ENCODE data around the gene CFAP97D1. TPM values are rescaled to one million over a fixed set of nuclear protein-coding genes. Genes with fewer than 3 reads are reported as not detected.
A peak's percentile ranks its signal among the peaks of the same experiment; 100 is the strongest.

The CFAP97D1 gene
- total RNA-seq, 2 experiments from 2014 or later = not detected

DNA sequence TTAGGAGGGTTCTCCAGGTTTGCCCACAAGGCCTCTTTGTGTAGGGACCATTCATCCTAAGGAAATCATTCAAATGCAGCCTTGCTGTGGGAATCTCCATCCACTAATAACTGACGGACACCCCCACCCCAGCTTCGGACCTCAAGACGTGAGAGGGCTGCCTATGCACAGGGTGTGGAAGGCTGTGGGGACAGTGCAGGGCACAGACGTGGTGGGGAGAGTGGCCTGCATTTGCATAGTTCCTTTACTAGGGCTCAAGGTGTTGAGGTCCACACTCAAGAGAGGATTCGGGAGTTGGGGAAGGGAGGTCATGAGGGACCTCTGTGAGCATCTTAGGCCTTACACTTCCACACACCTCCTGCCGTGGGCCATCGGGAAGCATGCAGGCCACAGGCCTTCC lies 11.3 kb upstream of the CFAP97D1 start:
- DNase-seq (ENCODE audit: low spot score) = no peak
- Histone ChIP-seq H3K4me2 (ENCODE audit: low read length) (peak overlapping the region; percentile 31; the same call in 1 of the 2 replicates), H3K36me3 (ENCODE audit: insufficient read depth, low read length) (no peaks in the 10 kb centered on the region), H3K4me1 (ENCODE audit: insufficient read depth, low read length, poor library complexity, severe bottlenecking) (peaks cover 13% of the 10 kb centered on the region), H3K79me2 (ENCODE audit: insufficient read depth, low read depth, low read length) (no peaks in the 10 kb centered on the region), H2AFZ (ENCODE audit: low read length) (no peak overlapping the region), H3K4me3 (ENCODE audit: low read depth, low read length, poor library complexity, severe bottlenecking) (no peak overlapping the region), H4K20me1 (ENCODE audit: insufficient read depth, low read length) (no peaks in the 10 kb centered on the region), H3K9me3 (ENCODE audit: low read length) (no peaks in the 10 kb centered on the region), H3K9me2 (ENCODE audit: insufficient read depth, low read length) (no peaks in the 10 kb centered on the region), H3K27ac (ENCODE audit: low read depth, low read length, poor library complexity, severe bottlenecking) (no peak overlapping the region)
- POLR2A ChIA-PET = no interaction called here
- no TSS peak for BruUV-seq (replicated peaks)
- CTCF ChIA-PET (ENCODE audit: unreplicated experiment) = no interaction called here
- TF ChIP-seq CTCF (conservative IDR thresholded peaks at IDR 0.05; ENCODE audit: low read length) (no peak), EZH2phosphoT487 (IDR thresholded peaks at IDR 0.05; ENCODE audit: borderline replicate concordance, low read depth, low read length) (no peak)
- intact Hi-C loops (cut with micrococcal nuclease; ENCODE audit: unreplicated experiment) = no loop called here

- Histone ChIP-seq H4K20me1 (ENCODE audit: insufficient read depth, low read length) (no peaks in the 10 kb centered on the region), H3K27ac (ENCODE audit: low read depth, low read length, poor library complexity, severe bottlenecking) (no peak overlapping the region), H3K9me3 (ENCODE audit: low read length) (no peaks in the 10 kb centered on the region), H3K4me3 (ENCODE audit: low read depth, low read length, poor library complexity, severe bottlenecking) (no peak overlapping the region), H2AFZ (ENCODE audit: low read length) (no peak overlapping the region), H3K79me2 (ENCODE audit: insufficient read depth, low read depth, low read length) (no peaks in the 10 kb centered on the region), H3K36me3 (ENCODE audit: insufficient read depth, low read length) (no peaks in the 10 kb centered on the region), H3K4me2 (ENCODE audit: low read length) (no peak overlapping the region), H3K9me2 (ENCODE audit: insufficient read depth, low read length) (no peaks in the 10 kb centered on the region), H3K4me1 (ENCODE audit: insufficient read depth, low read length, poor library complexity, severe bottlenecking) (peaks cover 13% of the 10 kb centered on the region)
- ChIA-PET CTCF (ENCODE audit: unreplicated experiment) (no interaction called here), POLR2A (no interaction called here)
- DNase-seq (ENCODE audit: low spot score) = no peak
- intact Hi-C loops (cut with micrococcal nuclease; ENCODE audit: unreplicated experiment) = no loop called here
- no peak for TF ChIP-seq EZH2phosphoT487 (IDR thresholded peaks at IDR 0.05; ENCODE audit: borderline replicate concordance, low read depth, low read length)
- no peak for TF ChIP-seq CTCF (conservative IDR thresholded peaks at IDR 0.05; ENCODE audit: low read length)
- BruUV-seq (replicated peaks) = no TSS peak
These were observed 10.8 kb upstream of the CFAP97D1 start for GRCh38 chr17:43769426-43769825.

GRCh38 chr17:43769859-43770258 lies 10.4 kb upstream of the CFAP97D1 start:
- H3K27ac ChIP-seq (ENCODE audit: low read depth, low read length, poor library complexity, severe bottlenecking) = no peak overlapping the region
- no peak overlapping the region for H3K4me2 ChIP-seq (ENCODE audit: low read length)
- TF ChIP-seq EZH2phosphoT487 (IDR thresholded peaks at IDR 0.05; ENCODE audit: borderline replicate concordance, low read depth, low read length) (no peak), CTCF (conservative IDR thresholded peaks at IDR 0.05; ENCODE audit: low read length) (no peak)
- no peak overlapping the region for H2AFZ ChIP-seq (ENCODE audit: low read length)
- ChIA-PET CTCF (ENCODE audit: unreplicated experiment) (no interaction called here), POLR2A (no interaction called here)
- no peak overlapping the region for H3K4me3 ChIP-seq (ENCODE audit: low read depth, low read length, poor library complexity, severe bottlenecking)
- no peak for DNase-seq (ENCODE audit: low spot score)
- H4K20me1 ChIP-seq (ENCODE audit: insufficient read depth, low read length) = no peaks in the 10 kb centered on the region
- peaks cover 13% of the 10 kb centered on the region for H3K4me1 ChIP-seq (ENCODE audit: insufficient read depth, low read length, poor library complexity, severe bottlenecking)
- H3K9me2 ChIP-seq (ENCODE audit: insufficient read depth, low read length) = no peaks in the 10 kb centered on the region
- no peaks in the 10 kb centered on the region for H3K9me3 ChIP-seq (ENCODE audit: low read length)
- no TSS peak for BruUV-seq (replicated peaks)
- intact Hi-C loops (cut with micrococcal nuclease; ENCODE audit: unreplicated experiment) = no loop called here
- no peaks in the 10 kb centered on the region for H3K79me2 ChIP-seq (ENCODE audit: insufficient read depth, low read depth, low read length)
- H3K36me3 ChIP-seq (ENCODE audit: insufficient read depth, low read length) = no peaks in the 10 kb centered on the region
